H1 (cell line): Measurements from ENCODE around the gene SCN8A. TPM values are rescaled to one million over a fixed set of nuclear protein-coding genes. Genes with fewer than 3 reads are reported as not detected.

Experiments used
- CTCF ChIA-PET: fragments of 300-600 bp; sonication (Branson Sonifier 250); formaldehyde crosslinking; loops from one replicate; lab custom pipeline; 2021; ENCODE audit not compliant: partially characterized antibody; lab: Charles Lee
- POLR2A ChIA-PET: fragments of 300-600 bp; sonication (Branson Sonifier 250); formaldehyde crosslinking; loops from one replicate; lab custom pipeline; 2021; ENCODE audit warnings: inconsistent platforms; ENCODE audit not compliant: partially characterized antibody; lab: Charles Lee
- DNase-seq, 2 experiments: peaks; one replicate each; pipeline versions ENCODE4 v3.0.0 to v3.0.0-alpha.2; 2010 to 2022; ENCODE audit warnings: low spot score in 2 of 2, low read depth in 1 of 2, mixed read lengths in 1 of 2
- FAIRE-seq: peaks from 2 replicates; lab custom pipeline; 2011; peaks lifted over from hg19 to GRCh38; lab: Jason Lieb, UNC
- H2AFZ ChIP-seq: 2 replicates; pipeline ENCODE4 v1.8.1; 2012; ENCODE audit warnings: low read length, inconsistent platforms
- H2AK5ac ChIP-seq: 2 replicates; pipeline ENCODE4 v1.6.1; 2013; ENCODE audit warnings: low read depth, low read length
- H2BK120ac ChIP-seq: replicated peaks from 2 replicates; pipeline ENCODE3; 2013; ENCODE audit warnings: low read depth, low read length, inconsistent platforms
- H2BK12ac ChIP-seq: 2 replicates; pipeline ENCODE4 v1.6.1; 2013; ENCODE audit warnings: low read depth, low read length
- H2BK15ac ChIP-seq: 2 replicates; pipeline ENCODE4 v1.6.1; 2013; ENCODE audit warnings: low read length
- H2BK20ac ChIP-seq: 2 replicates; pipeline ENCODE4 v1.6.1; 2013; ENCODE audit warnings: low read length
- H2BK5ac ChIP-seq: 2 replicates; pipeline ENCODE4 v1.6.1; 2013; ENCODE audit warnings: low read depth, low read length
- H3K14ac ChIP-seq: 2 replicates; pipeline ENCODE4 v1.6.1; 2013; ENCODE audit warnings: inconsistent platforms; ENCODE audit not compliant: insufficient read length
- H3K18ac ChIP-seq: 2 replicates; pipeline ENCODE4 v1.6.1; 2013; ENCODE audit warnings: low read length; ENCODE audit errors: extremely low read depth
- H3K23ac ChIP-seq: 2 replicates; pipeline ENCODE4 v1.6.1; 2013; ENCODE audit warnings: inconsistent platforms; ENCODE audit not compliant: insufficient read length
- H3K23me2 ChIP-seq: 2 replicates; pipeline ENCODE4 v1.6.1; 2013; ENCODE audit warnings: low read depth, low read length
- H3K27ac ChIP-seq: 2 replicates; pipeline ENCODE4 v1.6.1; 2011; ENCODE audit warnings: low read depth, low read length, inconsistent platforms
- H3K27me3 ChIP-seq, 4 experiments: replicated peaks in 1 of 4; 1 replicate in 1 of 4; 2 replicates in 3 of 4; pipeline versions ENCODE4 v1.6.1 to v1.8.1; 2011 to 2013; ENCODE audit warnings: low read length in 3 of 4, mild to moderate bottlenecking in 3 of 4, inconsistent platforms in 2 of 4, mixed read lengths in 2 of 4, moderate library complexity in 1 of 4; ENCODE audit not compliant: control insufficient read depth in 3 of 4, insufficient read depth in 3 of 4; ENCODE audit errors: extremely low read depth in 1 of 4
- H3K36me3 ChIP-seq, 4 experiments: 2 replicates each; pipeline versions ENCODE4 v1.6.1 to v1.8.1; 2011 to 2013; ENCODE audit warnings: mild to moderate bottlenecking in 4 of 4, low read length in 3 of 4, moderate library complexity in 2 of 4, control low read depth in 1 of 4, inconsistent platforms in 1 of 4; ENCODE audit not compliant: insufficient read depth in 4 of 4, control insufficient read depth in 2 of 4
- H3K4ac ChIP-seq: replicated peaks from 2 replicates; pipeline ENCODE3; 2013; ENCODE audit warnings: low read length, low read depth, mixed read lengths, inconsistent platforms; ENCODE audit not compliant: insufficient read length
- H3K4me1 ChIP-seq, 4 experiments: replicated peaks in 1 of 4; 1 replicate in 1 of 4; 2 replicates in 3 of 4; pipeline versions ENCODE4 v1.6.1 to v1.8.1; 2011 to 2013; ENCODE audit warnings: low read length in 3 of 4, inconsistent platforms in 2 of 4, mixed read lengths in 1 of 4; ENCODE audit not compliant: insufficient read depth in 4 of 4, control insufficient read depth in 3 of 4
- H3K4me2 ChIP-seq, 2 experiments: 2 replicates each; pipeline versions ENCODE4 v1.6.1 to v1.8.1; 2011 to 2013; ENCODE audit warnings: low read depth in 2 of 2, low read length in 2 of 2, control low read depth in 1 of 2, inconsistent platforms in 1 of 2, mild to moderate bottlenecking in 1 of 2; ENCODE audit not compliant: insufficient read depth in 1 of 2
- H3K4me3 ChIP-seq, 4 experiments: fragments of 200-600, 300-600 bp in 1 of 4; sonication (generic), shearing (Covaris generic), sonication (Bioruptor Twin) in 1 of 4; 2 replicates each; pipeline versions ENCODE4 v1.5.1 to v1.8.1; 2011 to 2016; ENCODE audit warnings: low read length in 4 of 4, low read depth in 3 of 4, control low read depth in 2 of 4, inconsistent platforms in 2 of 4, mild to moderate bottlenecking in 2 of 4, mixed read lengths in 1 of 4, moderate library complexity in 1 of 4; ENCODE audit not compliant: insufficient read depth in 2 of 4; ENCODE audit errors: extremely low read depth in 1 of 4
- H3K56ac ChIP-seq: replicated peaks from 2 replicates; pipeline ENCODE3; 2013; ENCODE audit warnings: low read depth, mild to moderate bottlenecking, mixed read lengths, low read length, inconsistent platforms; ENCODE audit not compliant: insufficient read length
- H3K79me1 ChIP-seq: 2 replicates; pipeline ENCODE4 v1.6.1; 2013; ENCODE audit warnings: low read depth, low read length, control low read depth
- H3K79me2 ChIP-seq, 2 experiments: 2 replicates each; pipeline versions ENCODE4 v1.6.1 to v1.8.1; 2012 to 2013; ENCODE audit warnings: low read length in 2 of 2, mild to moderate bottlenecking in 2 of 2, inconsistent platforms in 1 of 2; ENCODE audit not compliant: insufficient read depth in 2 of 2, control insufficient read depth in 1 of 2
- H3K9ac ChIP-seq, 4 experiments: replicated peaks in 1 of 4; 1 replicate in 1 of 4; 2 replicates in 3 of 4; pipeline versions ENCODE4 v1.6.1 to v1.8.1; 2011 to 2013; ENCODE audit warnings: low read depth in 3 of 4, low read length in 3 of 4, control low read depth in 2 of 4, mild to moderate bottlenecking in 2 of 4, moderate library complexity in 2 of 4, inconsistent platforms in 1 of 4; ENCODE audit errors: extremely low read depth in 1 of 4
- H3K9me3 ChIP-seq, 2 experiments: 2 replicates each; pipeline versions ENCODE4 v1.6.1 to v1.8.1; 2012 to 2013; ENCODE audit warnings: mild to moderate bottlenecking in 2 of 2, moderate library complexity in 2 of 2, control low read depth in 1 of 2, inconsistent platforms in 1 of 2, low read depth in 1 of 2, low read length in 1 of 2, mixed read lengths in 1 of 2; ENCODE audit not compliant: insufficient read depth in 2 of 2
- H4K20me1 ChIP-seq, 2 experiments: replicated peaks in 1 of 2; 2 replicates each; pipeline versions ENCODE3 to v1.8.1; 2011 to 2013; ENCODE audit warnings: inconsistent platforms in 2 of 2, low read length in 2 of 2, mild to moderate bottlenecking in 1 of 2; ENCODE audit not compliant: insufficient read depth in 2 of 2, control insufficient read depth in 1 of 2
- H4K5ac ChIP-seq: 2 replicates; pipeline ENCODE4 v1.6.1; 2013; ENCODE audit warnings: low read length, low read depth, mixed read lengths, inconsistent platforms; ENCODE audit not compliant: insufficient read length
- H4K8ac ChIP-seq: 2 replicates; pipeline ENCODE4 v1.8.0; 2013; ENCODE audit warnings: mild to moderate bottlenecking, moderate library complexity, low read length, inconsistent platforms; ENCODE audit not compliant: insufficient read depth; ENCODE audit errors: extremely low read depth
- H4K91ac ChIP-seq: replicated peaks from 2 replicates; pipeline ENCODE3; 2013; ENCODE audit warnings: low read length, mixed read lengths, inconsistent platforms; ENCODE audit not compliant: insufficient read length
- CHD1 ChIP-seq: IDR thresholded peaks from 2 replicates; pipeline ENCODE4 v1.6.1; 2012; ENCODE audit warnings: low read depth, low read length, improper control_type of control experiment
- CREB1 ChIP-seq: IDR thresholded peaks from 2 replicates; pipeline ENCODE4 v1.6.1; 2012; ENCODE audit warnings: inconsistent platforms
- KDM1A ChIP-seq: fragments of 200-600, 300-600 bp; sonication (generic); IDR thresholded peaks from 2 replicates; pipeline ENCODE4 v1.7.1; 2016; ENCODE audit warnings: mild to moderate bottlenecking, low read length, borderline replicate concordance
- KDM4A ChIP-seq: IDR thresholded peaks from one replicate; pipeline ENCODE4 v1.7.1; 2012; ENCODE audit warnings: low read depth, mild to moderate bottlenecking, moderate library complexity, low read length, inconsistent platforms; ENCODE audit not compliant: severe bottlenecking
- POLR2A ChIP-seq, 2 experiments: IDR thresholded peaks; 1 replicate in 1 of 2; 2 replicates in 1 of 2; pipeline ENCODE4 v1.6.1; 2011; ENCODE audit warnings: low read depth in 2 of 2, low read length in 2 of 2, mild to moderate bottlenecking in 2 of 2; ENCODE audit errors: control extremely low read depth in 1 of 2
- POLR2AphosphoS5 ChIP-seq: IDR thresholded peaks from 2 replicates; pipeline ENCODE4 v1.6.1; 2011; ENCODE audit warnings: low read depth, low read length
- TEAD4 ChIP-seq: IDR thresholded peaks from 2 replicates; pipeline ENCODE4 v1.6.1; 2012; ENCODE audit warnings: low read depth, low read length, inconsistent platforms, mixed read lengths
- WGBS, 2 experiments: shearing (Covaris generic) in 1 of 2; methylation state at CpG; one replicate each; pipeline versions ENCODE4 v1.1.6 to v1.1.7; 2013 to 2015; ENCODE audit warnings: low lambda C conversion rate in 2 of 2, mixed read lengths in 2 of 2, inconsistent platforms in 1 of 2, low coverage in 1 of 2, missing lambda C conversion rate in 1 of 2; ENCODE audit not compliant: insufficient replicate concordance in 2 of 2, insufficient coverage in 1 of 2, insufficient read length in 1 of 2; ENCODE audit errors: extremely low coverage in 1 of 2, missing lambda C conversion rate in 1 of 2; 5-methylcytosine and 5-hydroxymethylcytosine counted together
- polyA plus RNA-seq, 7 experiments: library from polyadenylated mRNA; depleted of rRNA in 3 of 7; stranded (reverse) in 5 of 7; unstranded in 2 of 7; fragments of >200 nt in 5 of 7; fragments of 200-250 nt in 2 of 7; gene quantifications; 1 replicate in 5 of 7; 2 replicates in 1 of 7; 4 replicates in 1 of 7; pipeline versions ENCODE4 v1.2.1 to v1.2.3, GENCODE V29; 2011 to 2013; ENCODE audit warnings: missing spikeins in 2 of 7, mixed read lengths in 2 of 7
- total RNA-seq: library from RNA; stranded (reverse); fragmentation: NEBNext Ultra II Directional; extraction: Animal tissue kit (Norgen Biotek cat#: 25700); gene quantifications from 2 replicates; pipeline ENCODE4 v1.2.1, GENCODE V29; 2021
- TF ChIP-seq, protein P1 (sequence below): IDR thresholded peaks from 2 replicates; pipeline ENCODE4 v1.6.1; 2012; ENCODE audit warnings: low read length, inconsistent platforms

The SCN8A gene
- total and polyA plus RNA-seq, 2 of the 8 experiments (the other 6 are each of a cell fraction or from before 2014, with no cell fraction given) = 6.3 to 10.7 TPM

DNA sequence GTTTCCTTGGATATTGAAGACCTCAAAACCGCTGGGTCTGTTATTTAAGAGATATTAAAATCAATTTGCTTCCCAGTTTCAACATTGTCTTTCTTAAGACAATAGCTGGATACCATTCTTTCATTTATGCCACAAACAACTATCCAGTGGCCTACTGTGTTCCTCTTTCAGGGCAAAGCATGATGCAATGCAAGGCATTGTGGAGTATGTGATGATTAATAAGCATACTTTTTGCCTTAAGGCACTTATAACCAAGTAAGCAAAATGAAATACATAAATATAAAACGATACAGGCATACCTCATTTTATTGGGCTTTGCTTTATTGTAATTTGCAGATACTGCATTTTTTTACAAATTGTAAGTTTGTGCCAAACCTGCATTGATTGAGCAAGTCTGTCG lies 45.5 kb downstream of the SCN8A start:
- H2AFZ ChIP-seq = no peak overlapping the region
- H3K18ac ChIP-seq = no peak overlapping the region
- H3K4ac ChIP-seq = no peak overlapping the region
- H3K4me1 ChIP-seq = peaks cover 0 to under 1% (median 0%) of the 10 kb centered on the region in 4 experiments; a peak in 2 of 7 replicates
- ChIA-PET CTCF (interaction anchor here (1.7 kb wide), 1 partner anchor 18 kb away, joined by 3 read pairs; no protein-coding TSS in a partner anchor), POLR2A (no interaction called here)
- no peak overlapping the region for H4K91ac ChIP-seq
- no peak overlapping the region for H2AK5ac ChIP-seq
- H3K14ac ChIP-seq = no peak overlapping the region
- no peak overlapping the region for H3K4me2 ChIP-seq
- no peak overlapping the region for H4K8ac ChIP-seq
- no peak overlapping the region for H2BK20ac ChIP-seq
- FAIRE-seq (no peak), DNase-seq (no peak)
- peaks cover 0 to 2% of the 10 kb centered on the region in 2 experiments for H4K20me1 ChIP-seq
- no peak overlapping the region for H3K56ac ChIP-seq
- peaks cover 2% of the 10 kb centered on the region; the same call in 1 of the 2 replicates for H3K79me1 ChIP-seq
- no peaks in the 10 kb centered on the region; a peak in 1 of 8 replicates for H3K36me3 ChIP-seq
- H4K5ac ChIP-seq = no peak overlapping the region
- no peak overlapping the region for H2BK12ac ChIP-seq
- H3K27me3 ChIP-seq = no peaks in the 10 kb centered on the region
- H3K4me3 ChIP-seq = no peak overlapping the region
- H3K23me2 ChIP-seq = no peaks in the 10 kb centered on the region
- H2BK15ac ChIP-seq = no peak overlapping the region
- no peak overlapping the region for H3K27ac ChIP-seq
- no peak overlapping the region for H3K23ac ChIP-seq
- H2BK120ac ChIP-seq = no peak overlapping the region
- H3K79me2 ChIP-seq = peaks cover 0 to 28% of the 10 kb centered on the region in 2 experiments; a peak in 2 of 4 replicates
- H2BK5ac ChIP-seq = no peak overlapping the region
- WGBS, 2 experiments = 92% methylated on average over 3 of the region's 3 CpGs; no CpG with 5 or more reads in 1 of the 2 experiments
- no peak overlapping the region for H3K9ac ChIP-seq
- H3K9me3 ChIP-seq = peaks cover 0 to 6% of the 10 kb centered on the region in 2 experiments; a peak in 2 of 4 replicates
- no peak for TF ChIP-seq KDM1A
- no peak for TF ChIP-seq KDM4A
- no peak for TF ChIP-seq POLR2A (IDR thresholded peaks at IDR 0.05; ENCODE audit: control extremely low read depth in 1 of 2, low read depth in 2 of 2, low read length in 2 of 2)
- TF ChIP-seq TEAD4 = no peak
- no peak for TF ChIP-seq POLR2AphosphoS5
- no peak for TF ChIP-seq CREB1
- TF ChIP-seq CHD1 = no peak
- TF ChIP-seq, protein P1, sequence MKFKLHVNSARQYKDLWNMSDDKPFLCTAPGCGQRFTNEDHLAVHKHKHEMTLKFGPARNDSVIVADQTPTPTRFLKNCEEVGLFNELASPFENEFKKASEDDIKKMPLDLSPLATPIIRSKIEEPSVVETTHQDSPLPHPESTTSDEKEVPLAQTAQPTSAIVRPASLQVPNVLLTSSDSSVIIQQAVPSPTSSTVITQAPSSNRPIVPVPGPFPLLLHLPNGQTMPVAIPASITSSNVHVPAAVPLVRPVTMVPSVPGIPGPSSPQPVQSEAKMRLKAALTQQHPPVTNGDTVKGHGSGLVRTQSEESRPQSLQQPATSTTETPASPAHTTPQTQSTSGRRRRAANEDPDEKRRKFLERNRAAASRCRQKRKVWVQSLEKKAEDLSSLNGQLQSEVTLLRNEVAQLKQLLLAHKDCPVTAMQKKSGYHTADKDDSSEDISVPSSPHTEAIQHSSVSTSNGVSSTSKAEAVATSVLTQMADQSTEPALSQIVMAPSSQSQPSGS = no peak
